KBM-7 (cell line): ENCODE measurements around the gene PRG3.
"Not testable (repeated sequence)": the region's sequence is repeated elsewhere in the genome, so short reads cannot be mapped to it uniquely, and the experiment has no call there.

Experiments used
- DNase-seq: peaks from one replicate; pipeline ENCODE4 v3.0.0-alpha.2; 2015
- in situ Hi-C: fragments of 300-500 bp; cut with MboI; formaldehyde crosslinking; loops from 2 replicates; pipeline ENCODE4 v1.14.3; 2020; ENCODE audit warnings: low sequenced_read_pairs, low pct_unique_long_range_greater_than_20kb, mixed read lengths

The PRG3 gene

DNA sequence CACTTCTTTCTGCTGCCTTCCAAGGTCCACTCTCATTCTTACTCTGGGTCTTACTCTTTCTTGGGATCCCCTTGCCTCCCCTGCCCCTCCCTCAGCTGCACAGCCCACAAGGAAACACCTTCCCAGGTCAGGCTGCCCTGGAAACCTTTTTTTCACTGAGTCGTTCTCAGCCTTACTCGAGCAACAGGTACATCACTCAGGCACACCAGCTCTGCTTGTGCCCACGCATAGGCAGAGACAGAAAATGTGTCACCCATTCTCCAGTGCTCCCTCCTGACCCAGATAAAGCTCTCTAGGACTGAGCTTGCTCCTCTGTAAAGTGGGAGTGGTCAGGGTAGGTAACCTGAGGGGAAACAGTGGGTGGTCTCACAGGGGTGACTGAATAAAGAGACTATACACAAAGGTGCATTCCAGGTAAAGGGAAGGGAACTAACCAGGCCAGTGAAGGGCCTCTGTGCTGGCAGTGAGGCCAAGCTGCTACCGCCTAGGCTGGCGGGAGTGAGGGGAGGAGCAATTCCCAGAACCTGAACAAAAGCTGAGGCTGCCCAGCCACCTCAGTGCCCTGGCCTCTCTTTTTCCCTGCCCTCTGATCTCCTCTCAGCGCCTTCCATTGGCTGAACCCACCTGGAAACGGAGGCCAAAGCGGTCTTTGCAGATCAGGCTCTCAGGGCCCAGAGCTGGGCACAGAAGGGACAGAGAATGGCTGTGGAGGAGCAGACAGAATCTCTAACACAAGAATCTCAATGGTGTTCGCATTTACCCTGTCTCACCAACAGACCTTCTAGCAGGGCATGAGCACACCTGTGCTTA, 15.9 kb downstream of the PRG3 start:
- DNase-seq: no peak
- in situ Hi-C loops: no loop called here

GRCh38 chr11:57363131-57364080, 17.5 kb downstream of the PRG3 start:
- in situ Hi-C loops: no loop called here

DNA sequence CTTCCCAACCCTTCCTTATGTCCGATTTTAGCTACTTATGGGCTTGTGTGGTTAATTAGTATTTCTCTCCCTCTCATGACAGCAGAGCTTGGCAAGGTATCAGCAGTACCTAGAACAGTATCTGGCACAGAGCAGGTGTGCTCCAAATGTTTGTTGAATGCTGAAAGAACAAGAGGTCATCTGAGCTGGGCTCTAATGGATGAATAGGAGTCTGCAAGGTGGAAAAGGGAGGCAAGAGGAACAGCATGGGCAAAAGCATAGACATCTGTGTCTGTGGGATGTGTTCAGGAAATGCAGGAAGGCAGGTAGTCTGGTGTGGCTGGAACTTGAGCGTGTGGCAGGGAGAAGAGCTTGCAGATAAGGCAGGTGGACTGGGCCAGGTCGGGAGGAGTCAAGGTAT, 19.0 kb downstream of the PRG3 start:
- in situ Hi-C loops: no loop called here
- no peak for DNase-seq

More at GRCh38 chr11:57363131-57364080, 17.5 kb downstream of the PRG3 start:
- no peak for DNase-seq

DNA sequence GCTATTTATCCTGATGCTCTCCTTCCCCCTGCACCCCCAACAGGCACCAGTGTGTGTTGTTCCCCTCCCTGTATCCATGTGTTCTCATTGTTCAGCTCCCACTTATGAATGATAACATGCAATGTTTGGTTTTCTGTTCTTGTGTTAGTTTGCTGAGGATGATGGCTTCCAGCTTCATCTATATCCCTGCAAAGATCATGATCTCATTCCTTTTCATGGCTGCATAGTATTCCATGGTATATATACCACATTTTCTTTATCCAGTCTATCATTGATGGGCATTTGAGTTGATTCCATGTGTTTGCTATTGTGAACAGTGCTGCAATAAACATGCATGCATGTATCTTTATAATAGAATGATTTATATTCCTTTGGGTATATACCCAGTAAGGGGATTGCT, 19.5 kb downstream of the PRG3 start:
- DNase-seq, in situ Hi-C loops: not testable (repeated sequence)

DNA sequence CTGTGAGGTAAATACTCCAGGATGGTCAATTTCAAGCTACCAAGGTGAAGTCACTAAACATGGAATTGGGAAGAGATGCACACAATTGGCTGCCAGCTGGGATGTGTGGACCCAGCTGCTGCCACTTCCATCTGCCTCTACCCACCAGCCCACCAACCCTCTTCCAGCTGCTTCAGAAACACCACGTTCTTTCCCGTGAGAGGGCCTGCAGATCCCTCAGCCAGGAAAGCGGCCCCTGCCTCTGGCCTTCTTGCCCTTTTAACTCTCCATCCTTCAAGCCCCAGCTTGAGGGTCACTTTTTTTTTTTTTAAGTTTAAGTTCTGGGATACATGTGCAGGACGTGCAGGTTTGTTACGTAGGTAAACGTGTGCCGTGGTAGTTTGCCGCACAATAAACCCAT, 20.0 kb downstream of the PRG3 start:
- in situ Hi-C loops: no loop called here
- DNase-seq: no peak

GRCh38 chr11:57359896-57360690, 20.9 kb downstream of the PRG3 start:
- DNase-seq: no peak
- in situ Hi-C loops: no loop called here

- no peak for DNase-seq
- in situ Hi-C loops: no loop called here
Observed at GRCh38 chr11:57359396-57359795, 21.6 kb downstream of the PRG3 start.

DNA sequence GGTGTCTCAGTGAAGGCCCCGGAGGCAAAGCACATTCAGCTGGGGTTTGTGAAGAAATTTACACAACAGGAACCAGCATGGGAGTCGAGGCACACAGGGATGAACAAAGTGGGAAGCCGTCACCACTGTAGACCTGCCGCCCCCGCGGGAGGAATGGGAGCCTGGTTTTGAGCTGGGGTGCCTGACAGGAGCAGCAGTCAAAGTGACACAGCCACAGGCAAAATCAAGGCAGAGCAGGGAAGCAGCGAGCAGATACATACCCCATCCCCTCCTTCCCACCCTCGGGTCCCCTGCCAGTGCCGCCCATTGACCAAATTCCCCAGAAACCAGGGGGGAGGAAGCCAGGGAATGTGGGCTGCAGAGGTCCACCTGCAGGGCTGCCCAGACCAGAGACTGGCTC, 22.0 kb downstream of the PRG3 start:
- in situ Hi-C loops: no loop called here
- DNase-seq: no peak

GRCh38 chr11:57358543-57358961, 22.4 kb downstream of the PRG3 start:
- in situ Hi-C loops: no loop called here
- DNase-seq: no peak

GRCh38 chr11:57357856-57358255, 23.1 kb downstream of the PRG3 start:
- in situ Hi-C loops: no loop called here
- no peak for DNase-seq

DNA sequence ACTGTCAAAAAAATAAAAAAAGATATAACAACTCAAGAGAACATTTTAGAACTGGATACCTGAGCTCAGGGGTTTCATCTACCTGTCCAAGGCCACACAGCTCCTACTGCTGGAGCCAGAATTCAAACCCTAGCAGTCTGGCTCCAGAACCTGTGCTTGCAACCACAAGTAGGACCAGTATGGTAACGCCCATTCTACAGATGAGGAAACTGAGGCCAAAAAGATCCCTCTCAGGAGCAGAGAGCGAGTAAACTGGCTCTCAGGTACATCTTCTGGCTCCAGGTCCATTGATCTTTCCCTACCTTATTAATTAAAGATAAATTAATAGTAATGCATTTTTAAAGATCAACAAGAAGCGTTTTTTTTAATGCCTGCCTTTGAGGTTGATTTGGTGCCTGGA, 23.6 kb downstream of the PRG3 start:
- in situ Hi-C loops: no loop called here
- DNase-seq: no peak

DNA sequence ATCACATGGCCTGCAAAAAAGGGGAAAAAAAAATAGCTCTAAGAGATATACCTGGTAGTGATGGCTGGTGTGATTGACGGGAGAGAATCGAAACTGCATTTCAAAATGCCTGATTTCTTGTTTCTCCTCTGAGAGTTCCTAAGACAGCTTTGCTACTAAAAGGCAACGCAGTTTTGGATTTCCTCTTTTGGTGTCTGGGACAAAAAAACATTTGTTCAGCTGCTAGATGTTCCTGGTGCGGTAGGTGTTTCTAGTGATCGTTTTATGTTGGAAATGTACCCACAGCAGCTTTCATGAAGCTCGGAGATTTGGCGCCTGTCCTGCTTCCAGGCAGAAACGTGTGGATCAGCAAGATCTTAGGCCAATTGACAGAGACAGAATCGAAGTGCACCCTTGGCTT, 24.7 kb downstream of the PRG3 start:
- in situ Hi-C loops: no loop called here
- no peak for DNase-seq

- in situ Hi-C loops: no loop called here
- peak; percentile 84 for DNase-seq
Observed at GRCh38 chr11:57354699-57355098, 26.3 kb downstream of the PRG3 start.

GRCh38 chr11:57353852-57354251, 27.1 kb downstream of the PRG3 start:
- no peak for DNase-seq
- in situ Hi-C loops: no loop called here

DNA sequence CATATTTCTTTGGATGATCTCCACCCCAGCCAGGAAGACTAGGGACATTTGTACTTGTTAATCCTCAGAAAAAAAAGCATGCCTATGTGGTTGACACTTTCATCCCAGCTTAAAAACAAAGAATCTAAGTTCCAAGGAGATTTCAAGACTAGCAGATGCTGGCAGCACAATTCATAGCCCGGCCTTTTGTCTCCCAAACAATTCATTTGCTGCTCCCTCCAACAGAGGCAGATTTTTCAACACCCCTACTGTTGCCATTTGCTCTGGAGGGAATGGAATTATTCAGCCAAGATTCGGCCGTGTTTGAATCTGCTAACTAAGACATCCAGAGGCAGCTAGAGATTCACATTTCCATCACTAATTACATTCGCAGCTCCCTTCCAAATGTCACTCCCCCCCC, 27.5 kb downstream of the PRG3 start:
- in situ Hi-C loops: no loop called here
- DNase-seq: no peak

DNA sequence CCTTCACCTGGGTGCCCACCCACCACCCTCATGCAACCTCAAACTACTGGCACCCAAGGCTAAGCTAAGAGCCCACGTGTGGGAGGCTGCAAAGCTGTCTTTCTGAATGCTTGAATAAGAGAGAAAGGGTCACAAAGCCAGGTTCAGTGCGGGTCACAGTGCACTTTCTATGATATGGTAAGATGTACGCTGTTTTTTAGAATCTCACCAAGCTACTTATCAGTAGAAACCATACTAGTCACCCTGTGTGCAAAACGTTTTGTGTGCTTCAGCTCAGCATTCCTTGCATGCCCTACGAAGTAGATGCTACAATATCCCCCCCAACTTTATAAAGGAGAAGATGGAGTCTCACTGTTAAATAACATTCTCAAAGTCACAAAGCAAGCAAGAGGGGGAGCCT, 27.9 kb downstream of the PRG3 start:
- no peak for DNase-seq
- in situ Hi-C loops: no loop called here

DNA sequence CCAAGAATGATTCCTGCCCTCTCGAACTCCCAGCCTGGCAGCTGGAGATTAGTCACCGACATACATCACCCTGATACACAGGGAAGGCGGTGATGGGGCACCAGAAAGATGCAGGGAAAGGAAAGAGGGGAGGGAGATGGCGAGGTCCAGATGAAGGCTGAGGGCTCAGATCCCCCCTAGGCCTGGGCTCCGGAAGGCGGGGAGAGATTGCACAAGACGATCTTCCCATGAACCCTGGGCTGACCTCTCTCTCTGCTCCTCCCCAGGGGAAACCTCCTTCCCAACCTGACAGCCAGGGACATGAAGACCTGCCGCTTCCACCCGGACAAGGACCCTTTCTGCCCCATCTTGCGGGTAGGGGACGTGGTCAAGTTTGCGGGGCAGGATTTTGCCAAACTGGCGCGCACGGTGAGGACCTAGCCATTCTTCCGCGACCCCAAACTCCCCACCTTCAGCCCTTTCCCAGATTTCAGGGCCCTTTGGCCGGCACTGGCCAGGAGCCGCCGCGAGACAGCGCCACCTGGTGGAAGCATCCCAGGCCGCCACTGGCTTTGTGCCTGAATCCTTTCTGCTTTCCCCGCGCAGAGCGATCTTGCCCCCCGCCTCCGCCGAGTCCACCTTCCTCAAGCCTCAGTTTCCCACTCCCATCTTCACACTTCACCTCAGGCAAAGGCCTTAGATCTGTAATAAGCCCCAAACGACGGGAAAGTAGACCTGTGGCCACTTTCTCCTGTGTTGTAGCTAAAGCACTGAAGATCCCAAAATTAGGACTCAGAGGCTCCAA, 31.3 kb downstream of the PRG3 start:
- in situ Hi-C loops: loop anchor here (10.0 to 25.0 kb wide), 2 partner anchors 65 to 1163 kb away; partner anchors contain the start of gene OR5B21
- DNase-seq: peak; percentile 58

DNA sequence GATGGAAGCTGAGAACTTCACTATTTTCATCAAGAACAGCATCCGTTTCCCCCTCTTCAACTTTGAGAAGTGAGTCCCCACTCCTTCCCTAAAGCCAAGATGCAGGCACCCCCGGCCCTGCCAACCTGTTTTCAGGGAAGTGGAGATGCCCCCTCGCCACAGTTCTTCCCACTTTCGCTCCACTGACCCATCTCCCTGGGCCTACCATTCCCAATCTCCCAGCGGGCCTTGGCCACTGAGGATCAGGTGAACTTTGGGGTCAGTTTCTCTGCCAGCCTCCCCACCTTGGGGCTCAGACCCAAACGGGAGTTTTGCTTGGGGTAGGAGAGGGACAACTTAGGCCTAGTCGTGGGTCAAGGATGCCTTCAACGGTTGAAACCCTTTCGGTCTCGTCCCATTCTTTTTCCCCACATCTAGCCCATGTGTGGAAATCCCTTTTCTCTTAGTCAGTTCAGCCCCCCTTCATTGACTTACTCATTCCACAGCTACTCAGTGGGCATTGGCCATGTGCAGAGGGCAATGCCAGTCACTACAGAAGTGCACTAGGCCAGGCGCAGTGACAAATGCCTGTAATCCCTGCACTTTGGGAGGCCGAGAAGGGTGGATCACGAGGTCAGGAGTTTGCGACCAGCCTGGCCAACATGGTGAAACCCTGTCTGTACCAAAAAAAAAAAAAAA, 32.2 kb downstream of the PRG3 start:
- in situ Hi-C loops: loop anchor here (10.0 to 25.0 kb wide), 2 partner anchors 64 to 1164 kb away; partner anchors contain the start of gene OR5B21
- DNase-seq: no peak
